GM12872 (cell line): Measurements from ENCODE around the gene RCSD1.

Experiments
- TF ChIP-seq, protein P1 (sequence below): IDR thresholded peaks from 3 replicates; pipeline ENCODE4 v1.5.1; 2011; ENCODE audit warnings: low read depth, mild to moderate bottlenecking, low read length, moderate library complexity; ENCODE audit not compliant: insufficient read depth

The RCSD1 gene

DNA sequence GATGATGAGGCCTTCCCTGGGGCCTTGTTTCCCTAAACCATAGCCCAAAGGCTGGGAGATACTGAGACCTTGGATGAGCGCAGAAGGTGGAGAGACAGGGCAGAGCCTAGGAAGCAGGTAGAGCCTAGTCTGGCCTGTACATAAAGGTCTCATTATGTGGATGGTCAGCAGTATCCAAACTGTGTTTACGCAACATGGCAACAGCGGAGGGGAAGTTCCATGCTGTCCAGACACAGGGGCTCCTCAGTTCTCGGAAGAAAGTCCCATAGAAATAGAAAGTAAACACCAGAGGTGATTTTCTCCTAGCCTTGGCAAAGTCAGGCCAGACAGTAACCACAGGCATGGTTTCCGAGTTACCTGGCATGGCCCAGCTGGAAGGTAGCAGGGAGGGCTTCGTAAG is 49.7 kb downstream of the RCSD1 start:
- TF ChIP-seq, protein P1, sequence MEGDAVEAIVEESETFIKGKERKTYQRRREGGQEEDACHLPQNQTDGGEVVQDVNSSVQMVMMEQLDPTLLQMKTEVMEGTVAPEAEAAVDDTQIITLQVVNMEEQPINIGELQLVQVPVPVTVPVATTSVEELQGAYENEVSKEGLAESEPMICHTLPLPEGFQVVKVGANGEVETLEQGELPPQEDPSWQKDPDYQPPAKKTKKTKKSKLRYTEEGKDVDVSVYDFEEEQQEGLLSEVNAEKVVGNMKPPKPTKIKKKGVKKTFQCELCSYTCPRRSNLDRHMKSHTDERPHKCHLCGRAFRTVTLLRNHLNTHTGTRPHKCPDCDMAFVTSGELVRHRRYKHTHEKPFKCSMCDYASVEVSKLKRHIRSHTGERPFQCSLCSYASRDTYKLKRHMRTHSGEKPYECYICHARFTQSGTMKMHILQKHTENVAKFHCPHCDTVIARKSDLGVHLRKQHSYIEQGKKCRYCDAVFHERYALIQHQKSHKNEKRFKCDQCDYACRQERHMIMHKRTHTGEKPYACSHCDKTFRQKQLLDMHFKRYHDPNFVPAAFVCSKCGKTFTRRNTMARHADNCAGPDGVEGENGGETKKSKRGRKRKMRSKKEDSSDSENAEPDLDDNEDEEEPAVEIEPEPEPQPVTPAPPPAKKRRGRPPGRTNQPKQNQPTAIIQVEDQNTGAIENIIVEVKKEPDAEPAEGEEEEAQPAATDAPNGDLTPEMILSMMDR, result no peak

DNA sequence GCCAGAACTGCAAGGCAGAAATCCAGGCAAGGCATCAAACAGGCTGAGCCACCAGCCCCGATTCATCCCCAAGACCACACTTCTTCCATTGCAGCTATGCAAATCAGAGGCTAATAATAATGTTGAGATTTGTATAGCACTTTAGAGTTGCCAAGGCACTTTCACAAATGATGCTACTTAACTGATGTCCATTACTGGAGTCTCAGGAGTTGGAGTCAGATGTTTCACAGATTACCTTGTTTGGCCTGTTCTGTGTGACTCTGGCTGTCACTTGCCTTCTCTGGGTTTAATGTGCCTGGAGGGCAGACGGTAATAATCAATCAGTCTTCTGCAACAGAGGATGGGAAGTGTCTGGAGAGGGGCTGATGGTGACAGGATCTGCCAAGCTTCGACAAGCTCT is 51.0 kb downstream of the RCSD1 start:
- TF ChIP-seq, protein P1, result no peak

DNA sequence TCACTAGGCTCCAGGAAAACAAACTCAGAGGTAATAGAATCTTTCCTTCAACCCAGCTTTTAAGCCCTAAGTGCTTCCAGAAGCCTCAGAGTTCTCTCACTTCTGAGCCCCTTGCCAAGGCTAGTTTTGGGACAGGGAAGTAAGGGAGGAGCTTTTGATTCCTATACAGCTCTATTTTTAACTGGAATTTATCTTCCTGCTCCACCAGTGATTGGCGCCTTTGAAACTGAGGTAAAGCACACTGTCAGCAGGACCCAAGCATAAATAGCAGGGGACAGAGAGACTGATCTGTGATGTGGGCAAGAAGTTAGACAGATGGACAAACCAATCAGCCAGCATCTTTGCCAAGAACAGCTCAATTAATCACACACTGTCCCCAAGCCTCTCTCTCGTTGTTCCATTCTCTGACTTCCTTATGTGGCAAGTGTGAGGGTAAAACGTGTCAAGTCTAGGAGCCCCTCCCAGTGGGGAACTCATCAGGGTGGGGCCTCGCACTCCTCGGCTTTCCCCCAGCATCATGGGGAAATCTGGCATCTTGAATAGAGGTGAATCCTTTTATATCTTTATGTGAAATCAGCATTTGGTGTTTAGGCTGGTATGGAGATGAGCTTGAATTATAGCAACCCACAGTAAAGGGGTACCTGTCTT is 51.5 kb downstream of the RCSD1 start:
- TF ChIP-seq, protein P1, result no peak

DNA sequence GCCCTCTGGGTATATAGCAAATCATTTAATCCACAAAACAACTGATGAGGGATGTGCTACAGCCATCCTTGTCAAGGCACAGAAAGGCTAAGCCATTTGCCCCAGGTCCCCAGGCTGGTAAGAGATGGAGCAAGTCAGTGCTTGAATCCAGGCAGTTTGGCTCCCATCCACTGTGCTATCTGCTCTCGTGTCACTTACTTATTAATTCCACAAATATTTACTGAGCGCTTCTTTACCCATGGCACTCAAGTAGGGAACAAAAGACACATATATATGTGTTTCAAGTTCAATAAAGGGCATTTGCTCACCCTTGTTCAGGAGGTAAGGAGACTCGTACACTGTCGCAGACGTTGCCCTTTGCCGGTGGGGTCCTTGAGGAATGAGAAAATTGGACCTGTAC is 53.2 kb downstream of the RCSD1 start:
- TF ChIP-seq, protein P1, result no peak

DNA sequence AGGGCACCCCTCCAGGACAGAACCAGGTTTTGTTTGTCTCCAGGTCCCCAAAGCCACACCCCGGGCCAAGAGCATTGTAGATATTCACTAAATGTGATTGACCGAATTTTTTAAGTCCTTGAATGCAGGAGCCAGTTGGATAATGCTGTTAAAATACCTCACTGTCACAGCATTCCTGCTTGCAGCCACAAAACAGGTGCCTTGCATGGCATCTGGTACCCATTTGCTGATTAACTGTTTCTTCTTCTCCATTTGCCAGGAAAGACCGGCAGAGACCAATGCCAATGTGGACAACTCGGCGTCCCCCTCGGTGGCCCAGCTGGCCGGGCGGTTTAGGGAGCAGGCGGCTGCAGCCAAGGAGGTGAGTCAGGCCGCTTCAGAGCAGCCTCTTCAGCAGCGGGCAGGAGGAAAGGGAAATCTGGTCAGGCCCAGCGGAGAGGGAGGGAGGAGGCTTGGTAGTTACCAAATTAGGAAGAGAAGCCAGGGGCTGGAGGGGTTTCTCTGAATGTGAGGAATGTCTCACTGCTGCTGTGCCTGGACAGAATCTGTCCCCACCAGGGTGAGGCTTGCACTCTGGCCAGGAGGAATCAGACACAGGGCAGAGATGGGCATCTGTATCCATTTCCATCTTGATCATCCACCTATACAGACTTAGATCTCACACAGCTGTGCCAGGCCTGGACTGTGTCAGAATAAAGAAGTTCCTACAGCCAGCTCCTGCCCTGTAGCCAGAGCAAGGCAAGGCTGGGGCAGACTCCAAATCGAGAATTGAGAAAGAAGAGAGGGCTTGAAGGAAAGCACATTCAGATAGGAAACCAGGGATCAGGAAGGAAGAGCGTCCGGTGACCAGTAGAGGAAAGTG is 53.8 kb downstream of the RCSD1 start:
- TF ChIP-seq, protein P1, result no peak

DNA sequence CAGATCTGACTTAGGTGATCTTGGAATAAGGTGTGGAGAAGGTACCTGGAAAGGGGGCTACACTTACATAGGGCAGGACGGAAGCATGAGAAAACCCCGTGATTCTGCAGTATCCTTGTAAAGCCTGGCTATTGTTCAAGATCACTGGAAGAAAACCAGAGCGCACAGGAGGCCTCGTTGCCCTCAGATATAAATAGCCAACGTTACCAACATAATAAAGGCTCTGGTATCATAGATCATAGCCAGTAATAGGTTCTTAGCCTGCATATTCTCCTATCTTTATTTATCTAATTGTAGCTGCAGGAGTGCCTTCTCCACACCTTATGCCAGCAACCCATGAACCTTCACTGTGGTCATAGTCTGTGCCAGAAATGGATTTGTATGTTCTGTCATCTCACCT is 55.8 kb downstream of the RCSD1 start:
- TF ChIP-seq, protein P1, result no peak

DNA sequence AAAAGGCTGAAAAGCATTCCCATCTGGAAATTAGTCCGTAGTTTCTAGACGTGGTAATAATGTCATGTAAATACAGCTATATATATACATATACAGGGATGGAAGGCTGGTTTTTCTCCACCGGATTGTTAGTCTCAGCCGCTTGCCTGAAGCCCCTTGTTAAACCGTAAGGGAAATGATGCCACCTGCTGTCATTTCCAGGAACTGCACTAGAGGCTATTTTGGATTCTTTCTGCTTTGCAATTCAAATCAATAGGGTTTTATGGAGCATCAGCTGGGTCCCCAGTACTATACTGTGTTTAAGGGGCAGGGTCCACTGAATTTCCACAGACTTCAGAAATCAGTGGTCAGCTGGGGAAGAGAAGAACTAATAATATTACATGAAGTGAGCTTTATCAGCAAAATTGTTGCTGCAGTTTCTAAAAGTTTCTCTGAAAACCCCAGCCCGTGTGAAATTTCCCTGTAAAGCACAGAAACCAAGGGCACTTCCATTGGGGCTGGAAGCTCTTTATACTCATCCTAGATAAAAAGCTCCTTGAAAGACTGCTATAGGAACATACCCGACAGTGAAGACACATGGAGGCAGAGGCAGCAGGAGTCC is 58.0 kb downstream of the RCSD1 start:
- TF ChIP-seq, protein P1, result peak; percentile 86
